A673 (cell line): Measurements from ENCODE around the gene SPSB4. TPM values are rescaled to one million over a fixed set of nuclear protein-coding genes. Genes with fewer than 3 reads are reported as not detected.

Source experiments
- BruUV-seq: library from RNA; stranded (reverse); fragments of 400-500 nt; replicated peaks from 2 replicates; lab custom pipeline; 2021; lab: Mats Ljungman, UMichigan
- CTCF ChIA-PET: fragments of 300-600 bp; sonication (Branson Sonifier 250); formaldehyde crosslinking; loops from one replicate; lab custom pipeline; 2022; ENCODE audit warnings: antibody characterized with exemption; lab: Charles Lee
- POLR2A ChIA-PET: fragments of 300-600 bp; sonication (Branson Sonifier 250); formaldehyde crosslinking; loops from one replicate; lab custom pipeline; 2022; ENCODE audit warnings: antibody characterized with exemption; ENCODE audit not compliant: low non-redundant PET; lab: Charles Lee
- DNase-seq: peaks from one replicate; pipeline ENCODE4 v3.0.0-alpha.2; 2015; ENCODE audit warnings: low spot score
- H3K27ac ChIP-seq: fragments of 200-600 bp; sonication (generic); 2 replicates; pipeline ENCODE4 v1.5.1; 2016; ENCODE audit warnings: mixed run types, low read depth, mild to moderate bottlenecking, mixed read lengths, antibody characterized with exemption, low read length; ENCODE audit not compliant: poor library complexity, severe bottlenecking
- H3K27me3 ChIP-seq: fragments of 200-600 bp; sonication (generic); replicated peaks from 2 replicates; pipeline ENCODE4 v1.6.1; 2017; ENCODE audit warnings: mixed run types, low read depth, mild to moderate bottlenecking, mixed read lengths, antibody characterized with exemption, low read length; ENCODE audit not compliant: insufficient read depth, poor library complexity
- H3K36me3 ChIP-seq: fragments of 200-600 bp; sonication (generic); 2 replicates; pipeline ENCODE4 v1.6.1; 2016; ENCODE audit warnings: mixed run types, mild to moderate bottlenecking, mixed read lengths, antibody characterized with exemption, low read length; ENCODE audit not compliant: insufficient read depth, poor library complexity, severe bottlenecking
- H3K4me1 ChIP-seq: fragments of 200-600 bp; sonication (generic); 2 replicates; pipeline ENCODE4 v1.6.1; 2017; ENCODE audit warnings: mixed run types, mild to moderate bottlenecking, mixed read lengths, antibody characterized with exemption, low read length; ENCODE audit not compliant: insufficient read depth, poor library complexity, severe bottlenecking
- H3K4me3 ChIP-seq: fragments of 200-600 bp; sonication (generic); 2 replicates; pipeline ENCODE4 v1.5.1; 2016; ENCODE audit warnings: low read depth, mixed run types, mild to moderate bottlenecking, mixed read lengths, low read length; ENCODE audit not compliant: poor library complexity, severe bottlenecking
- H3K9me3 ChIP-seq: fragments of 200-600 bp; sonication (generic); 2 replicates; pipeline ENCODE4 v1.6.1; 2016; ENCODE audit warnings: mixed run types, low read depth, mild to moderate bottlenecking, mixed read lengths, antibody characterized with exemption, low read length; ENCODE audit not compliant: poor library complexity, severe bottlenecking
- CTCF ChIP-seq: fragments of 300-800, 200-600 bp; sonication (generic); conservative IDR thresholded peaks from 2 replicates; pipeline ENCODE4 v1.5.1; 2017; ENCODE audit warnings: low read depth, mild to moderate bottlenecking, antibody characterized with exemption, low read length, moderate library complexity, mixed read lengths
- EZH2 ChIP-seq: fragments of 200-600 bp; sonication (generic); IDR thresholded peaks from 2 replicates; pipeline ENCODE4 v1.6.1; 2017; ENCODE audit warnings: borderline replicate concordance, low read depth, mild to moderate bottlenecking, mixed read lengths, antibody characterized with exemption, low read length; ENCODE audit not compliant: poor library complexity, severe bottlenecking
- intact Hi-C: fragments of 100-400 bp; cut with micrococcal nuclease; formaldehyde crosslinking; loops from one replicate; pipeline ENCODE4 v1.10.0; 2022; ENCODE audit not compliant: unreplicated experiment
- total RNA-seq: library from RNA; stranded (reverse); gene quantifications from 2 replicates; pipeline ENCODE4 v1.2.3, GENCODE V29; 2021

Gene SPSB4
- total RNA-seq, 1 experiment from 2014 or later = 0.39 TPM

DNA sequence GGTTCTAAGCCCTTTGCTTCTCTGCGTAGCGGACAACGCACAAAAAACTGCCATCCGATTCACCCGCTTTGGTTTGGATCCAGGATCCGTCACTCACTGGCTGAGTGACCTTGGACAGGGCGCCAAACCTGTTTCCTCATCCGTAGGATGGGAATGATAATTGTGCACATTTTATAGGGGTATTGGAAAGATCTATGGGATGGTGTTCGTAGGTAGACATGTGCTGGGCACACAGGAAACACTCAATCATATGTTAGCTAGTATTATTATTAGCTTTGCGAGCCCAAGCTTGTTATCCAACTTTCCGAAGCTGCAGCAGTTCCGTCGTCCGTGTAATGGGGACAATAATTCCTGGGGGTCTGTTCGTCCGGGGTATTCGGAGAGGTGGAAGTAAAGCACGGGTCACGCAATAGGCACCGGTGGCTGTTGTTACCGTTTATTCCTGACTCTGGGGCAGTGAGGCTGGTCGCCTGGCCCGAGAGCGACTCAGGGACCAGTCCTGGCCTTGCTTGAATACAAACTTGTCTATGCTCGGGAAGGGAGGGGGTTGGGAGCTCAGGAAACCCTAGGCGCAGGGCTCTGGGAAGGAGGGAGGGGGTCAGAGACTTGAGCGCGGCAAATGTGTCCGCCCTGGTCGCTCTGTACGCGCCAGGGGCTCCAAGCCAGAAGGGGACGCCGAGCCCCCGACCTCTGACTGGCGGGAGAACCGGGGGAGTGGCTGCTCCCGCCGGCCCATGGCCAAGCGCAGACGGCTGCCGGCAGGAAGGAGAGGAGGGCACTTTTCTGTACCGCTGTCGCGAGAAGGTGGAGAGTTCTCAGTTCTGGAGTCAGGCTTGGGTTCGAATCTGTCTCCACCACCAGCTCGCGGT is 1.3 kb downstream of the SPSB4 start:
- H3K4me3 ChIP-seq = peak overlapping the region; percentile 45
- POLR2A ChIA-PET = interaction anchor here (0.6 kb wide), 1 partner anchor 30 kb away, joined by 3 read pairs; no protein-coding TSS in a partner anchor
- CTCF ChIA-PET = no interaction called here

DNA sequence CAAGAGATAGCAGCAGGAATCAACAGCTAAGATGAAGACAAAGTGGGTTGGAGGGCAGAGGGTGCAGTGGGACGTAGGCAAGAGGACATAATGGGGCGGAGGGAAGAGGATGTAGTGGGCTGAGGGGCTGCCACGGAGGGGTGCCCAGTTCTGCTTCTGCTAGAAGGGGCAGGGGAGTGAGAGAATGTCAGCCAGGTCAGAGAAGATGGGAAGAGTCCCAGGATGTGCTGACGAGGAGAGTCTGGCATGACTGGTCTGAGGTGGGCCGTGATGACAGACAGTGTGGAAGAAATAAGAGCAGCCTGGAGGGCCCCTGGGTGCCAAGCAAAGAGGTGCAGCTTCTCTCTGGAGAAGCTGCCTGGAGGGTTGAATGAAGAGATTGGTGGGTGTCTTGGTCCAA is 4.0 kb downstream of the SPSB4 start:
- TF ChIP-seq CTCF (no peak), EZH2 (no peak)
- CTCF ChIA-PET = no interaction called here
- Histone ChIP-seq H3K27me3 (peaks cover 39% of the 10 kb centered on the region), H3K36me3 (no peaks in the 10 kb centered on the region), H3K27ac (no peak overlapping the region), H3K4me1 (peaks cover 11% of the 10 kb centered on the region), H3K9me3 (no peaks in the 10 kb centered on the region), H3K4me3 (no peak overlapping the region)
- no peak for DNase-seq
- no TSS peak for BruUV-seq
- POLR2A ChIA-PET = no interaction called here
- intact Hi-C loops = no loop called here

More for the DNA sequence above, 1.3 kb downstream of the SPSB4 start:
- no peak for DNase-seq
- Histone ChIP-seq H3K36me3 (no peaks in the 10 kb centered on the region), H3K27ac (no peak overlapping the region), H3K9me3 (no peaks in the 10 kb centered on the region), H3K27me3 (peaks cover 66% of the 10 kb centered on the region), H3K4me1 (peaks cover 11% of the 10 kb centered on the region)
- intact Hi-C loops = no loop called here
- no TSS peak for BruUV-seq
- no peak for TF ChIP-seq CTCF
- peak; percentile 82 for TF ChIP-seq EZH2

- Histone ChIP-seq H3K4me1 (peaks cover 11% of the 10 kb centered on the region), H3K4me3 (no peak overlapping the region), H3K36me3 (no peaks in the 10 kb centered on the region), H3K9me3 (no peaks in the 10 kb centered on the region), H3K27ac (no peak overlapping the region), H3K27me3 (peaks cover 34% of the 10 kb centered on the region)
- DNase-seq = no peak
- TF ChIP-seq CTCF (no peak), EZH2 (no peak)
- intact Hi-C loops = no loop called here
- ChIA-PET CTCF (no interaction called here), POLR2A (no interaction called here)
- BruUV-seq = no TSS peak
These were observed 4.6 kb downstream of the SPSB4 start for GRCh38 chr3:141055536-141056445.
